Sigmoid colon (tissue), 4 donors: ENCODE measurements around the gene FANCC.

Experiments used
- CTCF ChIP-seq, 4 experiments: fragments of 450-650 bp in 3 of 4; fragments of 200-600 bp in 1 of 4; IDR thresholded peaks; one replicate each; pipeline ENCODE4 v1.5.1; 2016 to 2019; ENCODE audit warnings: antibody characterized with exemption in 4 of 4, mild to moderate bottlenecking in 3 of 4, moderate library complexity in 2 of 4
- EP300 ChIP-seq, 4 donors: sonication (generic); formaldehyde crosslinking; IDR thresholded peaks; one replicate each; pipeline ENCODE4 v1.6.1; 2017; ENCODE audit warnings: antibody characterized with exemption in 4 of 4

- no peak for TF ChIP-seq EP300 (IDR thresholded peaks at IDR 0.05)
- TF ChIP-seq CTCF (IDR thresholded peaks at IDR 0.05), result no peak
These were observed 240.3 kb downstream of the FANCC start for GRCh38 chr9:95077053-95077765.
